Activated CD4-positive, alpha-beta T cell treated with anti-CD3 and anti-CD28 coated beads for 1 hour (primary cell): ENCODE measurements around the gene ZNF804A.

Experiments used
- DNase-seq: peaks from one replicate; pipeline ENCODE4 v3.0.0-alpha.2; 2020

ZNF804A gene

GRCh38 chr2:184598316-184599053 lies at the start of gene ZNF804A:
Gene ZNF804A (plus strand): TSS chr2:184598529. CDS start chr2:184598960, 431 bp downstream.
- no peak for DNase-seq

- no peak for DNase-seq
Measured at GRCh38 chr2:184549153-184549552, 49.2 kb upstream of the ZNF804A start.

GRCh38 chr2:184551626-184552025 lies 46.7 kb upstream of the ZNF804A start:
- DNase-seq, result no peak

- DNase-seq, result no peak
Measured at GRCh38 chr2:184554736-184555135, 43.6 kb upstream of the ZNF804A start.

GRCh38 chr2:184555352-184555751 lies 43.0 kb upstream of the ZNF804A start:
- no peak for DNase-seq

- DNase-seq, result no peak
Measured at GRCh38 chr2:184556639-184557038, 41.7 kb upstream of the ZNF804A start.

- DNase-seq, result no peak
Measured at GRCh38 chr2:184558713-184559464, 39.4 kb upstream of the ZNF804A start.

- no peak for DNase-seq
Measured at GRCh38 chr2:184560603-184561002, 37.7 kb upstream of the ZNF804A start.

GRCh38 chr2:184562532-184562931 lies 35.8 kb upstream of the ZNF804A start:
- DNase-seq, result no peak

GRCh38 chr2:184564092-184564491 lies 34.2 kb upstream of the ZNF804A start:
- no peak for DNase-seq

- no peak for DNase-seq
Measured at GRCh38 chr2:184566716-184567115, 31.6 kb upstream of the ZNF804A start.

GRCh38 chr2:184577056-184577455 lies 21.3 kb upstream of the ZNF804A start:
- DNase-seq, result no peak

- DNase-seq, result no peak
Measured at GRCh38 chr2:184577743-184578142, 20.6 kb upstream of the ZNF804A start.

- DNase-seq, result no peak
Measured at GRCh38 chr2:184579226-184579625, 19.1 kb upstream of the ZNF804A start.

- DNase-seq, result no peak
Measured at GRCh38 chr2:184581391-184581790, 16.9 kb upstream of the ZNF804A start.

GRCh38 chr2:184589261-184589660 lies 9.1 kb upstream of the ZNF804A start:
- DNase-seq, result no peak

GRCh38 chr2:184596819-184597411 lies 1.4 kb upstream of the ZNF804A start:
- no peak for DNase-seq

GRCh38 chr2:184597571-184597991 lies 748 bp upstream of the ZNF804A start:
- DNase-seq, result no peak

- DNase-seq, result no peak
Measured at GRCh38 chr2:184598002-184598315, 370 bp upstream of the ZNF804A start.

GRCh38 chr2:184599054-184599871 lies 934 bp downstream of the ZNF804A start:
- DNase-seq, result no peak

GRCh38 chr2:184599872-184600222 lies 1.5 kb downstream of the ZNF804A start:
- no peak for DNase-seq

GRCh38 chr2:184602734-184603133 lies 4.4 kb downstream of the ZNF804A start:
- DNase-seq, result no peak

- no peak for DNase-seq
Measured at GRCh38 chr2:184610891-184611290, 12.6 kb downstream of the ZNF804A start.
